KBM-7 (cell line): Measurements from ENCODE around the gene NCOA3.
"Not testable (repeated sequence)": the region's sequence is repeated elsewhere in the genome, so short reads cannot be mapped to it uniquely, and the experiment has no call there.

Experiments used
- DNase-seq: peaks from one replicate; pipeline ENCODE4 v3.0.0-alpha.2; 2015
- in situ Hi-C: fragments of 300-500 bp; cut with MboI; formaldehyde crosslinking; loops from 2 replicates; pipeline ENCODE4 v1.14.3; 2020; ENCODE audit warnings: low sequenced_read_pairs, low pct_unique_long_range_greater_than_20kb, mixed read lengths

The NCOA3 gene

GRCh38 chr20:47553594-47554235 is 52.0 kb downstream of the NCOA3 start:
- DNase-seq, in situ Hi-C loops: not testable (repeated sequence)

- DNase-seq, in situ Hi-C loops: not testable (repeated sequence)
Measured at GRCh38 chr20:47554283-47554682, 52.6 kb downstream of the NCOA3 start.

GRCh38 chr20:47557218-47557617 is 55.5 kb downstream of the NCOA3 start:
- in situ Hi-C loops: no loop called here
- no peak for DNase-seq

- no peak for DNase-seq
Measured at GRCh38 chr20:47557791-47558190, 56.1 kb downstream of the NCOA3 start.

GRCh38 chr20:47558295-47559066 is 56.8 kb downstream of the NCOA3 start:
- no peak for DNase-seq
- in situ Hi-C loops: no loop called here

More at GRCh38 chr20:47557791-47558190, 56.1 kb downstream of the NCOA3 start:
- in situ Hi-C loops: no loop called here

GRCh38 chr20:47559141-47559540 is 57.5 kb downstream of the NCOA3 start:
- no peak for DNase-seq

GRCh38 chr20:47561180-47561579 is 59.5 kb downstream of the NCOA3 start:
- no peak for DNase-seq
- in situ Hi-C loops: no loop called here

More at GRCh38 chr20:47559141-47559540, 57.5 kb downstream of the NCOA3 start:
- in situ Hi-C loops: no loop called here

GRCh38 chr20:47561603-47562583 is 60.2 kb downstream of the NCOA3 start:
- no peak for DNase-seq
- in situ Hi-C loops: no loop called here

- DNase-seq: no peak
- in situ Hi-C loops: no loop called here
Measured at GRCh38 chr20:47566269-47566668, 64.6 kb downstream of the NCOA3 start.

- in situ Hi-C loops: no loop called here
- DNase-seq: no peak
Measured at GRCh38 chr20:47568019-47568418, 66.3 kb downstream of the NCOA3 start.

- no peak for DNase-seq
- in situ Hi-C loops: no loop called here
Measured at GRCh38 chr20:47568837-47569410, 67.2 kb downstream of the NCOA3 start.

- in situ Hi-C loops: no loop called here
- no peak for DNase-seq
Measured at GRCh38 chr20:47571426-47571825, 69.7 kb downstream of the NCOA3 start.

GRCh38 chr20:47572105-47572729 is 70.5 kb downstream of the NCOA3 start:
- in situ Hi-C loops: no loop called here

GRCh38 chr20:47573559-47573958 is 71.9 kb downstream of the NCOA3 start:
- in situ Hi-C loops: no loop called here
- no peak for DNase-seq

More at GRCh38 chr20:47572105-47572729, 70.5 kb downstream of the NCOA3 start:
- DNase-seq: no peak

- in situ Hi-C loops: no loop called here
- DNase-seq: no peak
Measured at GRCh38 chr20:47574616-47575364, 73.1 kb downstream of the NCOA3 start.

GRCh38 chr20:47576516-47577033 is 74.9 kb downstream of the NCOA3 start:
- in situ Hi-C loops: no loop called here
- peak; percentile 60 for DNase-seq

GRCh38 chr20:47577314-47577713 is 75.6 kb downstream of the NCOA3 start:
- no peak for DNase-seq
- in situ Hi-C loops: no loop called here

- in situ Hi-C loops: no loop called here
- DNase-seq: no peak
Measured at GRCh38 chr20:47578543-47578942, 76.9 kb downstream of the NCOA3 start.
